Effector memory CD8-positive, alpha-beta T cell (primary cell): ENCODE measurements around the gene PDE1C.

Source experiments
- ATAC-seq: fragments of 150-1000 bp; cut with Tn5 transposase; replicated peaks from 2 replicates; pipeline ENCODE4 v1.10.0; 2021; ENCODE audit warnings: mild to moderate bottlenecking, moderate library complexity
- DNase-seq, 3 experiments: peaks; one replicate each; pipeline ENCODE4 v3.0.0; 2021
- H3K27ac Mint-ChIP-seq, 2 donors: one replicate each; pipeline ENCODE4 v1.8.0; 2022; ENCODE audit warnings: mild to moderate bottlenecking in 2 of 2, mixed read lengths in 2 of 2, moderate library complexity in 2 of 2
- H3K27me3 Mint-ChIP-seq, 2 donors: one replicate each; pipeline ENCODE4 v1.8.0; 2022; ENCODE audit warnings: mixed read lengths in 2 of 2
- H3K36me3 Mint-ChIP-seq: one replicate; pipeline ENCODE4 v1.8.0; 2022; ENCODE audit warnings: mild to moderate bottlenecking, moderate library complexity, mixed read lengths; ENCODE audit not compliant: insufficient read depth
- H3K4me1 Mint-ChIP-seq, 2 donors: one replicate each; pipeline ENCODE4 v1.8.0; 2022; ENCODE audit warnings: low read depth in 2 of 2, mixed read lengths in 2 of 2
- H3K4me3 Mint-ChIP-seq, 2 donors: one replicate each; pipeline ENCODE4 v1.8.0; 2022; ENCODE audit warnings: mild to moderate bottlenecking in 2 of 2, mixed read lengths in 2 of 2, moderate library complexity in 2 of 2
- H3K9me3 Mint-ChIP-seq, 2 donors: one replicate each; pipeline ENCODE4 v1.8.0; 2022; ENCODE audit warnings: mixed read lengths in 2 of 2

Gene PDE1C

DNA sequence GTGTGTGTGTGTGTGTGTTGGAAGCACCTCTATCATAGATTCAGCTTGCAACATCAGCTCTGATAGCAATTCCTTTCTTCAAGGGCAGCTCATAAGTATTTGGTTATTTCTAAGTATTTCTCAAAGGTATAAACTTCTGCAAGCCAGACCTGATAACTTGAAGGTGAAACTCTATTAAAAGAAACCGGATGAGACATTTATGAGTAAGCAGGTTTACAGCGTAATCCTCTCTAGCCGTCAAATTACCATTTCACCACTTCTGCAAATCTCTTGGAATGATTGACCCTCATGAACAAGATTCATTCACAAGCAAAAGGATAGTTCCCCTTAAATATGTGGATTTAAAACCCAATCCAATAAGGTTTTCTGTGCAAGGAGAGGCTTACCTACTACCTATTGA is 23.1 kb downstream of the PDE1C start:
- H3K4me3 Mint-ChIP-seq, result no peak overlapping the region
- H3K27ac Mint-ChIP-seq, result no peak overlapping the region
- H3K9me3 Mint-ChIP-seq, result peaks cover 6 to 7% of the 10 kb centered on the region in 2 donors
- no peaks in the 10 kb centered on the region for H3K4me1 Mint-ChIP-seq
- peaks cover 3% of the 10 kb centered on the region for H3K36me3 Mint-ChIP-seq
- H3K27me3 Mint-ChIP-seq, result no peaks in the 10 kb centered on the region
- ATAC-seq (no peak), DNase-seq (no peak)

DNA sequence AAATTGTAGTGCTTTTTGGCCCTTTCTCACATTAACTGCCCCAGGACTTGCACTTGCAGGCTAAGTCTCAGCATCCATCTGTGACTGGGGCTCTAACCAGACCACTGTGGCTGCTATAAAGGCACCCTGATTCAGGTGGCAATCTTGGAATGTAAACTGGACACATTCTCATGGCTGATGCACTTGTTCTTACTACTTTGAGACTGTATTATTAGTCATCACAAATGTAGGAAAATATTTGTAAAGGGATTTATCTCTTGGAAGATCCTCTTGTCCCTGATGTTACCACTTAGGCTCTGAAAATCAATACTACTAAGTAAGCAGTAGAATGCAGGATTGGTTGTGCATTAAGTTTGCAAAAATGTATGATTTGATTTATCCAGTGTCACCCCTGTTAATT is 25.0 kb downstream of the PDE1C start:
- no peak for DNase-seq
- Mint-ChIP-seq H3K27ac (no peak overlapping the region), H3K4me1 (no peaks in the 10 kb centered on the region), H3K36me3 (peaks cover 3% of the 10 kb centered on the region), H3K9me3 (peaks cover 4 to 14% of the 10 kb centered on the region in 2 donors), H3K4me3 (no peak overlapping the region), H3K27me3 (no peaks in the 10 kb centered on the region)
- no peak for ATAC-seq

DNA sequence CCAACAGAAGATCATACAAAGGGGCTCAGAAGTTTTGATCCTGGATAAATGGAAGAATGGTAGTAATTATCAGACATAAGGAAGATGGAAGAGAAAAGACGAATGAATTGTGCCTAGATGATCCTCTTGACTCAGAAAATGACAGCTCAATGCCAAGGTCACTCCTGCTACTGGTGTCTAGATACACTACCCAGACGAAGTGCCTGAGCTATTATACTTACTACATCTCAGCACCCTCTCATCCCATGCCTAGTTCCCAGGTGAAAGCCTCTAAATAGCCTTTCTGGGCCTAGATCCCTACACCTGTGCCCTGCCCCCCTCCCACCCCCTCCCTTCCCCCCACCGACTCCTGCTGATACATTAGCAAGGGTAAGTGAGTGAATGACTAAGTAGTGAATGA is 25.5 kb downstream of the PDE1C start:
- ATAC-seq, result no peak
- peaks cover 4 to 14% of the 10 kb centered on the region in 2 donors for H3K9me3 Mint-ChIP-seq
- DNase-seq, result no peak
- no peaks in the 10 kb centered on the region for H3K4me1 Mint-ChIP-seq
- H3K27ac Mint-ChIP-seq, result no peak overlapping the region
- H3K36me3 Mint-ChIP-seq, result peaks cover 3% of the 10 kb centered on the region
- H3K27me3 Mint-ChIP-seq, result no peaks in the 10 kb centered on the region
- no peak overlapping the region for H3K4me3 Mint-ChIP-seq

DNA sequence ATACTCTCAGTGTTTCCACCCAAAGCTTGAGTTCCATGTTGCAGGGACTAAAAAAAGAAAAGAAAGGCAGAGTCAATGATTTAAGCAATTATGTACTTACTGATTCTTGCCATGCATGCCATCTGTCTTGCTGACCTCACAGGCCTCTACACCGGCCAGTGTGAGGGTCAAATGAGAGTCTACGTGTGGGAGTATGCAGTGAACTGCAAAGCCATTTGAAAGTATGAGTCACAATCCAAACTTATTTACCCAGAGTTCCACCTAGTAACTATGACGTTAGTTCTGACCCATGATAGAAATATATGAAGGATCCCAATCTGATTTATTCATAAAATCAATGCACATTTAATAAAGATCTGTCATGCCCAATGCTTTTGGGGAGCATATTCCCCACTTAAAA is 26.5 kb downstream of the PDE1C start:
- Mint-ChIP-seq H3K4me3 (no peak overlapping the region), H3K36me3 (peaks cover 3% of the 10 kb centered on the region), H3K27ac (no peak overlapping the region), H3K9me3 (peaks cover 4 to 7% of the 10 kb centered on the region in 2 donors), H3K4me1 (no peaks in the 10 kb centered on the region), H3K27me3 (no peaks in the 10 kb centered on the region)
- ATAC-seq, result no peak
- no peak for DNase-seq

DNA sequence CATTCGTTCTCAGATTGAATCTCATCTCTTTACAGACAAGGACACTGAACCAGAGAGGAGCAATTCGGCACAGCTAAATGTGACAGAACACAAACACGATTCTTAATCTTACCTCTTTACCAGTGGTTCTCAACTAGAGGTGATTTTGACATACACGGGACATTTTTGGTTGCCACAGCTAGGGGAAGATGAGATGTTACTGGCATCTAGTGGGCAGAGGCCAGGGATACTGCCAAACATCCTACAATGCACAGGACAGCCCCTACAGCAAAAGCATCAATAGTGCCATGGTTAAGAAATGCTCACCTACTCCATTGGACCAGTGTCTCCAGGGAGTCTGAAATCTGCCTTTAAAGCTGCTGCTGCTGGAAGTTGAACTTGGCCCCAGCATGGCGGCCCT is 27.3 kb downstream of the PDE1C start:
- Mint-ChIP-seq H3K27ac (no peak overlapping the region), H3K4me3 (no peak overlapping the region), H3K9me3 (peaks cover 4 to 7% of the 10 kb centered on the region in 2 donors), H3K36me3 (no peaks in the 10 kb centered on the region), H3K4me1 (no peaks in the 10 kb centered on the region), H3K27me3 (no peaks in the 10 kb centered on the region)
- ATAC-seq (no peak), DNase-seq (no peak)

DNA sequence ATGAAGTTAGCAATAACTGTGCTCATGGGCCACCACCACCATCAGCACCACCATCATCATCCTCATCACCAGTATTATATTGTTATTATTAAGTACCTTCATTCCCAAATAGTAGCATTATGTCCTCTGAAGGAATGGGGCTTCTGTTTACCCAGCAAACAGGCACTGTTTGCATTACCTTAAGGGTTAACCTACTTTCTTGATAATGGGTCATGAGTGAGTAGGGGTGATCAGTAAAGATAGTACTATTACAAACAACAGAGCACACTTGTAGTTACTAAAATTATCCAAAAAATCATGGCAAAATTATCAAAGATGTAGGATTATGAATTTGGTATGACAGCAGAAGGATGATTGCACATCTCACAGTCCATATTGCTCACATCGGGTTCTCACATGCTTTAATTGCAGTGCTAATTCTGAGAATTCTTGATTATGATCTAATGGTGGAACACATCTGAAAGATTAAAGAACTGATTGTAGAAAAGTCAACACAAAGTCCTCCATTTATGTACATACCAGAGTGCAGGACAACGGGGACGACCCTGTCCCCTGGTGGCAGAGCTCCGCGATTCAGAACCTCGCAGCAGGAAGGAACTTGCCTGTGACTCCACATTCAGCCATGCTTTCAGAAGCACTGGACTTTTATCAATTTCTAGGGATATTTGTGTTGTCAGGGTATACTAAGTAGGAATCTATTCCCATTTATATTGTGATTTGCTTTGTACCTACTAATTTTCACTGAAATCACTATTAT is 31.0 kb downstream of the PDE1C start:
- H3K9me3 Mint-ChIP-seq, result peaks cover 3 to 7% of the 10 kb centered on the region in 2 donors
- H3K4me3 Mint-ChIP-seq, result no peak overlapping the region
- no peak overlapping the region for H3K27ac Mint-ChIP-seq
- H3K36me3 Mint-ChIP-seq, result no peaks in the 10 kb centered on the region
- ATAC-seq (no peak), DNase-seq (no peak)
- no peaks in the 10 kb centered on the region for H3K27me3 Mint-ChIP-seq
- H3K4me1 Mint-ChIP-seq, result no peaks in the 10 kb centered on the region

DNA sequence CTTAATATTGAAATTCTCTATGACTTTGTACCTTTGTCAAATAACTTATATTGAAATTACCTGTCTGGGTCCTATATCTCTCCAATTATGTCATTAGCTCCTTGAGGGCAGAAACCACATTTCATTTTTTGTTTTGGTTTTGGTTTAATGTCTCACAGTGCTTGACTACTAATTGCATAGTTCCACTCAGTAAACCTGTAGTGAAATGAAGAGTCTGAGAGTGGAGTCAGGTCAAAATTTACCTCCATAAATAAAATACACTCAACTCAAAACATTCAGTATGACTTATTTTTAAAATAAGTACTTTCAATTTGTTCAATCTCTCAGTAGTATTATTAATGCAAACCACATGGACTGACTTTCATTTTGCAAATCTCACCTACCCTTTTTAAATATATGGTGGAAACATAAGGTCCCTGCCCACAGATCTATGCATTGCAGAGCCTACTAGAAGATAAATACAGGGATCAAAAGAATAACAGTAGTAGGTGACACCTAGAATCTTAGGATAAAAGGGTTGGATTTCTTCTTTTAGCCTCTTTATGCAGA is 32.5 kb downstream of the PDE1C start:
- H3K36me3 Mint-ChIP-seq, result no peaks in the 10 kb centered on the region

DNA sequence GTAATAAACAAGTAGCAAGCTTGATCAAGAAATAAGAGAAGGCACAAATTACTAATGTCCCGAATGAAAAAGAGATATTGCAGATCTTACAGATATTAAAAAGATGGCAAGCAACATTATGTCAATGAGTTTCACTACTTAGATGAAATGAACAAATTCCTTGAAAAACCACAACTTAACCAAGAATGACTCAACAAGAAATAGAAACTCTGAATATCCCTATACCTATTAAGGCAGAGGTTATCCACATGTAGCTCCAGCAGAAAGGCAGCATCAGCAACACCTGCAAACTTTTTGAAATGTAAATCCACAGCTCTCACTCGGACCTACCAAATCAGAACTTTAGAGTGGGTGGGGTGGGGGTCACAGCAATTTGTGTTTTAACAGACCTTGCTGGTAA is 33.6 kb downstream of the PDE1C start:
- Mint-ChIP-seq H3K4me1 (no peaks in the 10 kb centered on the region), H3K36me3 (no peaks in the 10 kb centered on the region), H3K4me3 (no peak overlapping the region), H3K27me3 (no peaks in the 10 kb centered on the region), H3K27ac (no peak overlapping the region), H3K9me3 (peaks cover 3 to 10% of the 10 kb centered on the region in 2 donors)
- no peak for DNase-seq
- no peak for ATAC-seq

More for the DNA sequence above, 32.5 kb downstream of the PDE1C start:
- ATAC-seq, result no peak
- DNase-seq, result no peak
- Mint-ChIP-seq H3K27ac (no peak overlapping the region), H3K27me3 (no peaks in the 10 kb centered on the region), H3K9me3 (peaks cover 3 to 7% of the 10 kb centered on the region in 2 donors), H3K4me1 (no peaks in the 10 kb centered on the region), H3K4me3 (no peak overlapping the region)

DNA sequence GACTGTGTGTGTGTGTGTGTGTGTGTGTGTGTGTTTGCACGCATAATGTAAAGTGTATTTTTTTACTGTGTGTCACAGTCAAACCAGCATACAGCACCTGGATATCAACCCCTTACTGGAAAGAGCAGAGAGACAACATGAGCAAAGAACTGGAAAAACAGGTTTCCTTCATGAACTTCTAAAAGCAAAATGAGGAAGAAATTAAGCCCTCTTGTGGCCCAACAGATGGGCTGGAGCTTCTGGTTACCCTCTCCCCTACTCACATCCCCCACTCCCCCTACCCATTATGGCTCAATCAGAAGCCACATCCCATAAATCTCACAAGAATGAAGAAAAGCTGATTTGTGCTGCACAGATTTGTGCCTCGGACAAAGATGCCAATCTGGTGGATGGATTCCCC is 36.2 kb downstream of the PDE1C start:
- H3K27me3 Mint-ChIP-seq, result no peaks in the 10 kb centered on the region
- H3K27ac Mint-ChIP-seq, result no peak overlapping the region
- peaks cover 3 to 8% of the 10 kb centered on the region in 2 donors for H3K9me3 Mint-ChIP-seq
- H3K4me3 Mint-ChIP-seq, result no peak overlapping the region
- no peak for ATAC-seq
- DNase-seq, result no peak
- H3K4me1 Mint-ChIP-seq, result no peaks in the 10 kb centered on the region
- no peaks in the 10 kb centered on the region for H3K36me3 Mint-ChIP-seq

DNA sequence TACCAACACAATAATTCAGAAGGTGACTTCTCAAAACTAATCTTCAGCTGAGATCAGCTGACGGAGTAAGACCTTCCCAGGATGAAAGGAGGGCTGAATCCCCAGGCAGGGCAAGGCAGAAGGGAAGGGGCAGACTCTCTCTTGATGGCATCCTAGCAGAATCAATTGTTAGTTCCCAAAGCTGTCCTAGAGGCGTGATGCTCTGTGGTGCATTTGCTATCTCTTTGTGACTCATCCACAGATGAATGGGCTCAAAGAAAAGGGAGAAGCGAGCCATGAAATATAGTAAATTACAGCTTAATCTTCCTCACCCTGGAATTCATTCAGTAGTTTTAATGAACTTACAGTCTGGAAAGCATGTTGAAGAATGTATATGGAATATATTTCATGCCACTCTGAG is 37.2 kb downstream of the PDE1C start:
- DNase-seq, result no peak
- H3K9me3 Mint-ChIP-seq, result peaks cover 3 to 8% of the 10 kb centered on the region in 2 donors
- H3K27me3 Mint-ChIP-seq, result no peaks in the 10 kb centered on the region
- no peak overlapping the region for H3K4me3 Mint-ChIP-seq
- no peaks in the 10 kb centered on the region for H3K4me1 Mint-ChIP-seq
- H3K27ac Mint-ChIP-seq, result no peak overlapping the region
- ATAC-seq, result no peak
- no peaks in the 10 kb centered on the region for H3K36me3 Mint-ChIP-seq

DNA sequence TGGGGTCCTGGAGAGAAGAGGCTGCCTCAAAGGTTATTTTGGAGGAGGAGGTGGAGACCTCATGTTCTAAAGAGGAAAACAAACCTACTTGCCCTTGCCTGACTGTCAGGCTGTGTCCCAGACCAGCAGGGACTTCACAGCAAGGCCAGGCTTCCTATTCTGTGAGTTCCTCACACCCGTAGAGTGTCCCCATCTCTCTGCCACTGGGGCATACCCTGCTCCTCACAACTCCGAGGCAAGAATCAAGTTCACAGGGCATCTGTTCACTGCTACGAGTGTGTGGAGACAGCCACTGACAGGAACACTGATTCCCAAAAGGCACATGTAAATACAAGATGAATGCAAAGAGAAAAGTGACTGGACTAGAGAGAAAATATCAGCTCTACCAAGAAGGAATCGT is 38.0 kb downstream of the PDE1C start:
- peaks cover 3 to 8% of the 10 kb centered on the region in 2 donors for H3K9me3 Mint-ChIP-seq
- no peak for ATAC-seq
- H3K4me3 Mint-ChIP-seq, result no peak overlapping the region
- H3K36me3 Mint-ChIP-seq, result no peaks in the 10 kb centered on the region
- no peak for DNase-seq
- no peaks in the 10 kb centered on the region for H3K4me1 Mint-ChIP-seq
- no peaks in the 10 kb centered on the region for H3K27me3 Mint-ChIP-seq
- no peak overlapping the region for H3K27ac Mint-ChIP-seq

DNA sequence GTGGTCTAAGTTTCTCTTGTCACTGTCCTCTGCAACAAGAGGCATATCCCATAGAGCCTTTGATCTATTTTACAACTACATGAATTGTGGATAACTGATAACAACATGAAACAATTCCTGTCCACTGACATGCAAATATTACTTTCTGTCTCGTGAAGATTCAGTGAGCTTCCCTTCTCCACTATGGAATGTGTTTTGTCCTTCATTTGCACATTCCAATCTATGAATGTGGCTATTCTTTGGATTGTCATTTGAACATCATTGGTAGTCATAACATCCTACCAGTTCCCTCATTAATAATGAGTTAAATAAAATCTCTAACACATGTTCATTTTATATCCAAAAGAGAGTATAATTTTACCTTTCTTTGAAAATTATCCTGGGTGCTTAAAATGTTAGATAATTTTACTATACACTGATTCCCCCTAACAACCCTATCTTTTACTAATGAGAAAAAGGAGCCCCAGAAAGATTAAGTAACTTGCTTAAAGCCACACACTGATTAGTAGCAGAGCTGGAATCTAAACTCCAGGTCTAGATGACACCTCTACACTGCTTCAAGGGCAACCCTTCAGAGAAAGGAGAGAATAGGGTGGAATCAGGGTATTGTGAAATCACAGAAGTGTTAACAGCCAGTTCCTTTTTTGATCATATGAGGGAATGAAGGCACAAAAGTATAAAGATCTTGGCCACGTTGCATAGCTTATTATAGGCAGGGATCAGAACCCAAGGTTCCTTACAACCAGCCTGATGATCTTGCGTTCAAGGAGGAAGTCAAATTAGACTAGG is 39.1 kb downstream of the PDE1C start:
- Mint-ChIP-seq H3K4me1 (no peaks in the 10 kb centered on the region), H3K36me3 (no peaks in the 10 kb centered on the region), H3K27me3 (no peaks in the 10 kb centered on the region), H3K27ac (no peak overlapping the region), H3K9me3 (peaks cover 3 to 18% of the 10 kb centered on the region in 2 donors), H3K4me3 (no peak overlapping the region)
- no peak for DNase-seq
- no peak for ATAC-seq

DNA sequence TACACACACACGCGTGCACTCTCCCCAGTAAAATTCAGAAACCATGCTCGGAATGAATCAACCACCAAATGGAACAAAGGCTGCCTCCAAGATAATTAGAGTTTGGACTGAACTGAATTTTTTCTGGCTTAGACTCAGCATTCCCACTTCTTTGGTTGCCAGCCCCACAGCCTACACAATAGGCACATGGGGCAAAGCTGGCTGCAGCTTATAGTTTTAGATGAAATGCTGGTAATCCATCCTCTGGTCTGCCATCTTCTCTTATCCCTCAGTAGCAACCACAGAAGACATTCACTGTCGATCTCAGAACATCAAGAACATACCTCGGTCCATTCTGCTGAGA is 44.2 kb downstream of the PDE1C start:
- Mint-ChIP-seq H3K4me1 (no peaks in the 10 kb centered on the region), H3K4me3 (no peak overlapping the region), H3K36me3 (no peaks in the 10 kb centered on the region), H3K27ac (no peak overlapping the region), H3K27me3 (no peaks in the 10 kb centered on the region), H3K9me3 (peaks cover 4 to 22% of the 10 kb centered on the region in 2 donors)
- ATAC-seq, result no peak
- DNase-seq, result no peak
